ENCODE results near the gene NDUFS3. TPM values are rescaled to one million over a fixed set of nuclear protein-coding genes. Genes with fewer than 3 reads are reported as not detected.
A peak's percentile ranks its signal among the peaks of the same experiment; 100 is the strongest.
"Not testable (repeated sequence)": the region's sequence is repeated elsewhere in the genome, so short reads cannot be mapped to it uniquely, and the experiment has no call there.

Gene NDUFS3
- total RNA-seq, 4 donors from 2014 or later = 55.1 to 65.4 (median 61.1) TPM

- Histone ChIP-seq H3K9me3 (no peaks in the 10 kb centered on the region), H3K27ac (peak overlapping the region in 1 of 4 donors; percentile 65), H3K4me1 (peaks cover 0 to 83% (median 49%) of the 10 kb centered on the region in 4 donors), H3K4me3 (no peak overlapping the region), H3K36me3 (no peaks in the 10 kb centered on the region), H3K27me3 (no peaks in the 10 kb centered on the region)
- DNase-seq (ENCODE audit: low spot score in 2 of 2) = no peak
- 89 to 100% methylated on average over 2 of the region's 2 CpGs for WGBS, 2 donors
- TF ChIP-seq CTCF (IDR thresholded peaks at IDR 0.05) (no peak), EP300 (IDR thresholded peaks at IDR 0.05) (no peak), POLR2A (IDR thresholded peaks at IDR 0.05) (no peak)
These were observed 37.8 kb upstream of the NDUFS3 start for GRCh38 chr11:47541070-47541469.

DNA sequence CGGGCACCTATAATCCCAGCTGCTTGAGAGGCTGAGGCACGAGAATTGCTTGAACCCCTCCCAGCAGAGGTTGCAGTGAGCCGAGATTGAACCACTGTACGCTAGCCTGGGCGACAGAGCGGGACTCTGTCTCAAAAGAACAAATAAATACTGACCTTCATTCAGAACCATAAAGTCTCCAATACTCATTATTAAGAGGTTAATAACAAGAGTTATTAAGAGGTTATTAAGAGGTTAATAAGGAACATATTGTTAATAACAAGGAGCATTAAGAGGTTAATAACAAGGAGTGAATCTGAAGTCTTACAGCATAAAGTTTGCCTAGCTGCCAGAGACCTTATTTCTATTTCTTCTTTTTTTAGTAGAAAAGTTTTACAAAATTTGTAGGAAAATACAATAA is 33.6 kb upstream of the NDUFS3 start:
- WGBS, 2 donors = 92 to 93% methylated on average over 6 of the region's 6 CpGs
- TF ChIP-seq CTCF (IDR thresholded peaks at IDR 0.05) = no peak
- TF ChIP-seq POLR2A (IDR thresholded peaks at IDR 0.05) = no peak
- no peak for TF ChIP-seq EP300 (IDR thresholded peaks at IDR 0.05)
- no peaks in the 10 kb centered on the region for H3K9me3 ChIP-seq
- H3K4me1 ChIP-seq = peaks cover 0 to 81% (median 24%) of the 10 kb centered on the region in 4 donors
- no peaks in the 10 kb centered on the region for H3K27me3 ChIP-seq
- no peak overlapping the region for H3K27ac ChIP-seq
- H3K36me3 ChIP-seq = no peaks in the 10 kb centered on the region
- H3K4me3 ChIP-seq = no peak overlapping the region
- no peak for DNase-seq (ENCODE audit: low spot score in 2 of 2)

DNA sequence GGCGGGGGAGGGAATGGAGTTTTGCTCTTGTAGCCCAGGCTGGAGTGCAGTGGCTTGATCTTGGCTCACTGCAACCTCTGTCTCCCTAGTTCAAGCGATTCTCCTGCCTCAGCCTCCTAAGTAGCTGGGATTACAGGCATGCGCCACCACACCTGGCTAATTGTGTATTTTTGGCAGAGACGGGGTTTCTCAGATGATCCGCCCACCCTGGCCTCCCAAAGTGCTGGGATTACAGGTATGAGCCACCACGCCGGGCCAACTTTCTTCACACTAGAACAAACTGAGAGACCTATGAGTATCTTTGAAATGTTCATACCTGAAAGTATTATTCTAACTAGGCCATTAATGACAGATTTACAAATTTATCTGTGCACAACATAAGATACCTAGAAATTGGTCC is 32.6 kb upstream of the NDUFS3 start:
- 82 to 90% methylated on average over 7 of the region's 7 CpGs for WGBS, 2 donors
- H3K27me3 ChIP-seq; H3K4me3 ChIP-seq; H3K36me3 ChIP-seq; H3K9me3 ChIP-seq; DNase-seq (ENCODE audit: low spot score in 2 of 2); H3K27ac ChIP-seq: not testable (repeated sequence)
- H3K4me1 ChIP-seq = peaks cover 0 to 85% (median 26%) of the 10 kb centered on the region in 4 donors

- no peak for TF ChIP-seq CTCF (IDR thresholded peaks at IDR 0.05)
- TF ChIP-seq POLR2A (IDR thresholded peaks at IDR 0.05) = no peak
- TF ChIP-seq EP300 (IDR thresholded peaks at IDR 0.05) = no peak
- no peaks in the 10 kb centered on the region for H3K27me3 ChIP-seq
- peaks cover 0 to under 1% (median 0%) of the 10 kb centered on the region in 3 donors for H3K36me3 ChIP-seq
- no peak overlapping the region for H3K4me3 ChIP-seq
- H3K27ac ChIP-seq = peak overlapping the region in 1 of 4 donors; percentile 97
- peaks cover 0 to 65% (median 19%) of the 10 kb centered on the region in 4 donors for H3K4me1 ChIP-seq
- 87 to 88% methylated on average over 10 of the region's 10 CpGs for WGBS, 2 donors
- no peaks in the 10 kb centered on the region for H3K9me3 ChIP-seq
- no peak for DNase-seq (ENCODE audit: low spot score in 2 of 2)
These were observed 28.4 kb upstream of the NDUFS3 start for GRCh38 chr11:47550288-47551047.

DNA sequence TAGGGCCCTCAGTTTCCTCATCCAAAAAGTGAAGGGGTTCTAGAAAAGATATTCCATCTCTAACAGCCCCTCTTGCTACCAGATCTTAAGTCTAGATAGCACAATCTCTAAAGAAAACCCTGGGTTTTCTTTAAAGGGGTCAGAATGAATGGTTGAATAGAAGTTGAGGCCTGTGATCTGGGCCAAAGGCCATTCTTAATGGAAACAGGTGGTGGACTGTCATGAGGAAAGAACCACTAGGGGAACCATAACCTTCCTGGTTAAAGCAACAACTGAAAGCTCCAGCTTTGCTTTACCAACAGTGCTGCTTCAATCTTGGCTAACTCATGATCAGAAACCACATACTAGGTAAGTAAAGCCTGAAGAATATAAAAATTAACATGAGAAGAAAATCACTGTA is 27.8 kb upstream of the NDUFS3 start:
- no peaks in the 10 kb centered on the region for H3K27me3 ChIP-seq
- no peak for DNase-seq (ENCODE audit: low spot score in 2 of 2)
- peak overlapping the region in 2 of 4 donors; percentile 93 to 99 for H3K4me3 ChIP-seq
- no peak for TF ChIP-seq EP300 (IDR thresholded peaks at IDR 0.05)
- no peak for TF ChIP-seq CTCF (IDR thresholded peaks at IDR 0.05)
- TF ChIP-seq POLR2A (IDR thresholded peaks at IDR 0.05) = no peak
- H3K27ac ChIP-seq = peak overlapping the region in 2 of 4 donors; percentile 90 to 97
- H3K36me3 ChIP-seq = peaks cover 0 to 4% (median 0%) of the 10 kb centered on the region in 3 donors
- no peaks in the 10 kb centered on the region for H3K9me3 ChIP-seq
- H3K4me1 ChIP-seq = peaks cover 0 to 63% (median 19%) of the 10 kb centered on the region in 4 donors
